KMS-11 (cell line): Measurements from ENCODE around the gene DMD.
"Not testable (repeated sequence)": the region's sequence is repeated elsewhere in the genome, so short reads cannot be mapped to it uniquely, and the experiment has no call there.

ENCODE experiments used
- H2AFZ ChIP-seq: fragments of 200-600 bp; sonication (generic); 2 replicates; pipeline ENCODE4 v1.6.1; 2016; ENCODE audit warnings: antibody characterized with exemption, mixed run types, low read depth
- H3K27ac ChIP-seq: fragments of 200-600 bp; sonication (generic); 2 replicates; pipeline ENCODE4 v1.6.1; 2016; ENCODE audit warnings: mild to moderate bottlenecking, mixed run types
- H3K27me3 ChIP-seq: fragments of 200-600 bp; sonication (generic); 2 replicates; pipeline ENCODE4 v1.6.1; 2017; ENCODE audit warnings: mild to moderate bottlenecking, low read depth, mixed run types, moderate library complexity; ENCODE audit not compliant: insufficient read depth
- H3K36me3 ChIP-seq: fragments of 200-600 bp; sonication (generic); 2 replicates; pipeline ENCODE4 v1.6.1; 2017; ENCODE audit warnings: mild to moderate bottlenecking, mixed run types; ENCODE audit not compliant: insufficient read depth
- H3K4me1 ChIP-seq: fragments of 200-600 bp; sonication (generic); 2 replicates; pipeline ENCODE4 v1.6.1; 2016; ENCODE audit warnings: mild to moderate bottlenecking, low read depth, mixed run types; ENCODE audit not compliant: poor library complexity, severe bottlenecking
- H3K4me2 ChIP-seq: fragments of 200-600 bp; sonication (generic); 2 replicates; pipeline ENCODE4 v1.7.0; 2016; ENCODE audit warnings: mild to moderate bottlenecking, mixed run types
- H3K4me3 ChIP-seq: fragments of 200-600 bp; sonication (generic); IDR thresholded peaks from 2 replicates; pipeline ENCODE4 v1.6.1; 2017; ENCODE audit warnings: low read depth, low read length, mixed read lengths; ENCODE audit not compliant: insufficient read depth
- H3K79me2 ChIP-seq: fragments of 200-600 bp; sonication (generic); 2 replicates; pipeline ENCODE4 v1.6.1; 2016; ENCODE audit warnings: low read depth, mixed run types; ENCODE audit not compliant: insufficient read depth
- H3K9ac ChIP-seq: fragments of 200-600 bp; sonication (generic); 2 replicates; pipeline ENCODE4 v1.6.1; 2016; ENCODE audit warnings: mild to moderate bottlenecking, mixed run types
- H4K20me1 ChIP-seq: fragments of 200-600 bp; sonication (generic); 2 replicates; pipeline ENCODE4 v1.6.1; 2016; ENCODE audit warnings: mild to moderate bottlenecking, mixed run types; ENCODE audit not compliant: insufficient read depth
- TF ChIP-seq, protein P1 (sequence below): fragments of 200-600 bp; sonication (generic); conservative IDR thresholded peaks from 2 replicates; pipeline ENCODE4 v1.6.1; 2017; ENCODE audit warnings: low read depth, mild to moderate bottlenecking, antibody characterized with exemption, low read length, moderate library complexity, mixed read lengths

Gene DMD

DNA sequence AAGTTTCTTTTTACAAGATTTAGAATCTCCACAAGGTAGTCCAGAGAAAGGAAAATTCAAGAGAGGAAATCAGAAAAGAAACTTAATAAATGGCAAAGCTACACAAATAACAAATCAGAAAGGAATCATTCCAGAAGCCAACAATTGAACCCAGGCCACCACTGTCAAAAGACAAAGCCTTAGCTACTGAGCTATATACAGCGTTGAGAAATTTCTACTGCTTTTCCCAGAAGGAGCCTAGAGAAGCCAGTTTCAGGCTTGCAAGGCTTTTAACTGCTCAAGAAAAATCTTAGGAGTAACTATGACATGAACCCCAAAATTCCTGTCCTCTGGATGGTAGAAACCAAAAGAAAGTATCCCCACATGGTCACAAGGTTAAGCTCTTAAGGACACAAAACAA lies 129.0 kb downstream of the DMD start:
- H3K4me2 ChIP-seq = no peak overlapping the region
- H3K4me3 ChIP-seq = no peak overlapping the region
- no peaks in the 10 kb centered on the region for H3K4me1 ChIP-seq
- no peak overlapping the region for H2AFZ ChIP-seq
- TF ChIP-seq, protein P1, sequence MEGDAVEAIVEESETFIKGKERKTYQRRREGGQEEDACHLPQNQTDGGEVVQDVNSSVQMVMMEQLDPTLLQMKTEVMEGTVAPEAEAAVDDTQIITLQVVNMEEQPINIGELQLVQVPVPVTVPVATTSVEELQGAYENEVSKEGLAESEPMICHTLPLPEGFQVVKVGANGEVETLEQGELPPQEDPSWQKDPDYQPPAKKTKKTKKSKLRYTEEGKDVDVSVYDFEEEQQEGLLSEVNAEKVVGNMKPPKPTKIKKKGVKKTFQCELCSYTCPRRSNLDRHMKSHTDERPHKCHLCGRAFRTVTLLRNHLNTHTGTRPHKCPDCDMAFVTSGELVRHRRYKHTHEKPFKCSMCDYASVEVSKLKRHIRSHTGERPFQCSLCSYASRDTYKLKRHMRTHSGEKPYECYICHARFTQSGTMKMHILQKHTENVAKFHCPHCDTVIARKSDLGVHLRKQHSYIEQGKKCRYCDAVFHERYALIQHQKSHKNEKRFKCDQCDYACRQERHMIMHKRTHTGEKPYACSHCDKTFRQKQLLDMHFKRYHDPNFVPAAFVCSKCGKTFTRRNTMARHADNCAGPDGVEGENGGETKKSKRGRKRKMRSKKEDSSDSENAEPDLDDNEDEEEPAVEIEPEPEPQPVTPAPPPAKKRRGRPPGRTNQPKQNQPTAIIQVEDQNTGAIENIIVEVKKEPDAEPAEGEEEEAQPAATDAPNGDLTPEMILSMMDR = no peak
- no peak overlapping the region for H3K27ac ChIP-seq
- no peaks in the 10 kb centered on the region for H3K79me2 ChIP-seq
- H3K36me3 ChIP-seq = no peaks in the 10 kb centered on the region
- no peak overlapping the region for H3K9ac ChIP-seq
- no peaks in the 10 kb centered on the region for H4K20me1 ChIP-seq
- H3K27me3 ChIP-seq = no peaks in the 10 kb centered on the region

DNA sequence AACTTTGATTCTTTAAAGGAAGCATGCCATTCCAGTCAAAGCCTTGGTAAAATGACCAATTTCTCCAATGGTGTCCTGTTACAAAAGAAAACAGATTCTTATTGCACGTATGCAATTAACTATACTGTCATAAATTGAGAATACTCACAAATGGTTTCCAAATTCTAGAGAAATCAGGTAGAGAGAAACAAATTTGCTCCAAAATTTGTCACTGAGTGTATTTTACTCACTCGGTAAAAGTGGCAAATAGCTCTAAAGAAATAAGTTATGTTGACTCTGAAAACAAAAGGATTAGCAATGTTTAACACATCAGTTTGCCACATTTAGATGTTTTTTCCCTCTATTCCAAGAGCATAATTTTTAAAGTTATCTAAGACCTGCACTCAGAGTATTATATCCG lies 133.1 kb downstream of the DMD start:
- Histone ChIP-seq H4K20me1 (no peaks in the 10 kb centered on the region), H3K4me3 (no peak overlapping the region), H3K9ac (no peak overlapping the region), H3K27ac (no peak overlapping the region), H2AFZ (no peak overlapping the region), H3K4me1 (no peaks in the 10 kb centered on the region), H3K4me2 (no peak overlapping the region), H3K36me3 (no peaks in the 10 kb centered on the region), H3K79me2 (no peaks in the 10 kb centered on the region), H3K27me3 (no peaks in the 10 kb centered on the region)
- TF ChIP-seq, protein P1 = no peak

DNA sequence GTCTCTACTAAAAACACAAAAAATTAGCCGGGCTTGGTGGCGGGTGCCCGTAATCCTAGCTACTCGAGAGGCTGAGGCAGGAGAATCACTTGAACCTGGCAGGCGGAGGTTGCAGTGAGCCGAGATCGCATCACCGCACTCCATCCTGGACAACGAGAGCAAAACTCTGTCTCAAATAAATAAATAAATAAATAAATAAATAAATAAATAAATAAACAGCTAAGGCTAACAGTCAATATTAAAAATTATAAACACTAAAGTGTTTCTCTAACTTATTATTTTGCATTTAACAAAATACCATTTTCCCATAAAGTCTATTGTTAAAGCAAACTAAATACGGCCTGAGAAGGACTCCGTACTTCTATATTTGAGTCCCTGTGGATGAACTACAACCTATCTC lies 137.7 kb downstream of the DMD start:
- not testable (repeated sequence) for H3K9ac ChIP-seq, H3K27me3 ChIP-seq, H3K4me1 ChIP-seq

DNA sequence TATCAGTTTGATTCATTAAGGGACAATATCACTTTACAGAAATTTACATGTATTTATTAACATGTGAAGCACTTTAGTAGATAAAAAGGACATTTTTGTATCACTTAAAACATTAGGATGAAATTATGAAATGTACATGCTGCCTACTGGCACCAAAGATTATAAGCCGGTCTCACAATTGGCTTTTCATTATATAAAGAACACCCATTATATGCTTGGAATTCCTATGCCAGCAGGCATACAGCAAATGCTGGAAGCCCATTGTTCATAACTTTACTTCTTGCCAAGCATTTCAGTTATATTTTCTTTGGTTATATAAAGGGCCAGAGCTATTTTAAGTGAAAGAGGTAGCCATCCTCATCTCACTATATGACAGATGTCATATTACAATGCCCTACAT lies 145.9 kb downstream of the DMD start:
- Histone ChIP-seq H3K27ac (no peak overlapping the region), H3K4me1 (no peaks in the 10 kb centered on the region), H3K9ac (no peak overlapping the region)

More for the DNA sequence above, 137.7 kb downstream of the DMD start:
- not testable (repeated sequence) for H3K36me3 ChIP-seq, H4K20me1 ChIP-seq, H3K4me3 ChIP-seq, H3K4me2 ChIP-seq, H3K27ac ChIP-seq, H3K79me2 ChIP-seq, H2AFZ ChIP-seq

DNA sequence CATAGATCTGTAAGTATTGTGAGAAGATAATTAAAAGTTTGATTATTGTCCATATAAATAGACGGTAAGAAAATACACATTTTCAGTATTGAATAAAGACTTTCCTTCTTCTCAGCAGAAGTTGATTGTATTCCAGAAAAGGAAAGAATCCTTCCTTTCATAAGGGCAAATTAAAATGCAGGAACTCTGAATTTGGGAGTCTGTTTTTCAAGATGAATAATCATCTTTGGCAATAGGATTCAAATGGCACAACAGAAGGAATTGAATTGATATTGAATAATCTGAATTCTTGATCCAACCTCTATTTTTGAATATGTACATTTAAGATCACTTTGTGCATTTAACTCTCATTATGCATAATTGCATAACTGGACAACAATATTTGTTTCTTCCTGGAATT lies 149.3 kb downstream of the DMD start:
- H4K20me1 ChIP-seq = no peaks in the 10 kb centered on the region
- no peaks in the 10 kb centered on the region for H3K36me3 ChIP-seq
- no peak overlapping the region for H3K4me2 ChIP-seq
- H3K79me2 ChIP-seq = no peaks in the 10 kb centered on the region
- H3K27ac ChIP-seq = no peak overlapping the region
- H3K9ac ChIP-seq = no peak overlapping the region
- TF ChIP-seq, protein P1 = no peak
- H3K4me3 ChIP-seq = no peak overlapping the region
- no peaks in the 10 kb centered on the region for H3K4me1 ChIP-seq
- no peak overlapping the region for H2AFZ ChIP-seq
- H3K27me3 ChIP-seq = no peaks in the 10 kb centered on the region

More for the DNA sequence above, 145.9 kb downstream of the DMD start:
- H4K20me1 ChIP-seq = no peaks in the 10 kb centered on the region
- H3K36me3 ChIP-seq = no peaks in the 10 kb centered on the region
- TF ChIP-seq, protein P1 = no peak
- H3K4me2 ChIP-seq = no peak overlapping the region
- no peaks in the 10 kb centered on the region for H3K79me2 ChIP-seq
- no peak overlapping the region for H2AFZ ChIP-seq
- no peaks in the 10 kb centered on the region for H3K27me3 ChIP-seq
- no peak overlapping the region for H3K4me3 ChIP-seq
